ENCODE measurements around the gene KLHL30.

The KLHL30 gene

GRCh38 chr2:238187618-238188548, 49.4 kb downstream of the KLHL30 start:
- DNase-seq = no peak

GRCh38 chr2:238190445-238190844, 52.0 kb downstream of the KLHL30 start:
- no peak for DNase-seq
